ENCODE data around the gene MEIS3.
"Not testable (repeated sequence)": the region's sequence is repeated elsewhere in the genome, so short reads cannot be mapped to it uniquely, and the experiment has no call there.

MEIS3 gene

DNA sequence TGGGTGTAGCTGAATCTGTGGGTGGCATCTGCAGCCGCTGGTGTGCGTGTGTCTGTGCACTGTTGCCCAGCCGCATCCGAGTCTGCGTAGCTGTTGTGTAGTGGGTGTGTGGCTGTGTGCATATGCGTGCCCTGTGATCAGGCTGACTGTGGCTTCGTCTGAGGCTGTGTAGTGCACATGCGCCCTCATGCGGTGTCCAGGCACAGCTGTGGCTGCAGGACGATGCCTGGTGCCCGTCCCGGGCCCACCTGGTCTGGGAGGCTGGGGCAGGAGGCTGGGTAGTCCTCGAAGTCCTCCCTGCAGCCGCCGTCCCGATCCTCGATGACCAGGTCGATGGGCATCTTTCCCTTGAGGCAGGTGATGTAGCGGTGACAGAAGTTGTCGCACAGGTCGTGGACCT is 4.9 kb downstream of the MEIS3 start:
- no peak for DNase-seq

DNA sequence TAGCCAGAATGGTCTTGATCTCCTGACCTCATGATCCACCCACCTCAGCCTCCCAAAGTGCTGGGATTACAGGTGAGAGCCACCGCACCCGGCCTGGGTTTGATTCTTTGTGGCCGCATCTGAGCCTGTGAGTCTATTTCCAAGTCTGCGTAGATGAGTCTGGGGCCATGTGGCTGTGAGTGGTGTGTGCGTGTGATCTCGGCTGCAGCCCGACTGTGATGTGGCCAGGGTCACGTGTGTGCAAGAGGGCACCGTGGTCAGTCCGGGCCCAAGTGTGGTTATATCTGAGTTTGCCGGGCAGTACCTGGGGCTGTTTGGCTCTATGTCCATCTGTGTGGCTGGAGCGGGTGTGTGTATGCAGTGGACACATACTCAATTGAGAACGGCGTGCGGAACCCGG is 5.4 kb downstream of the MEIS3 start:
- DNase-seq: no peak

DNA sequence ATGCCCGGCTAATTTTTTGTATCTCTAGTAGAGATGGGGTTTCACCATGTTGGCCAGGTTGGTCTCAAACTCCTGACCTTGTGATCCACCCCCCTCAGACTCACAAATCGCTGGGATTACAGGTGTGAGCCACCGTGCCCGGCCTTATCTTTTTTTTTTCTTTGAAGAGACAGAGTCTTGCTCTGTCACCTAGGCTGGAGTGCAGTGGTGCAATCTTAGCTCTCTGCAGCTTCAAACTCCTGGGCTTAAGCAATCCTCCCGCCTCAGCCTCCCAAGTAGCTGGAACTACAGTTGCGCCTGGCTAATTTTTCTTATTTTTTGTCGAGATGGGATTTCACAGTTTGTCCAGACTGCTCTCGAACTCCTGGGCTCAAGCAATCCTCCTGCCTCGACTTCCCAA is 7.6 kb downstream of the MEIS3 start:
- DNase-seq: not testable (repeated sequence)

DNA sequence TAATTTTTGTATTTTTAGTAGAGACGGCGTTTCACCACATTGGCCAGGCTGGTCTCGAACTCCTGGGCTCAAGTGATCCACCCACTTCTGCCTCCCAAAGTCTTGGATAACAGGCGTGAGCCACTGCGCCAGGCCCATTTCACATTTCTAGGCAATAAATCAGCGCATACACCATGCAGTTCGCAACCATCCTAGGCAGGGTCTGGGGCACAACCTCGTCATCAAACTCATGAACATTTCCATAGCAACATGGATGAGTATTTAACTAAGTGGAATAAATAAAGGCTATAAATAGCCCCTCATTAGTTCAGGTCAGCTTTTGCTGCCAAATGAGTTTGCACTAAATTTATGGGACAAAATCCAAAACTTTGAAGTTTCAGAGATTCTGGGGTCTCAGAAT is 8.2 kb downstream of the MEIS3 start:
- DNase-seq: no peak

DNA sequence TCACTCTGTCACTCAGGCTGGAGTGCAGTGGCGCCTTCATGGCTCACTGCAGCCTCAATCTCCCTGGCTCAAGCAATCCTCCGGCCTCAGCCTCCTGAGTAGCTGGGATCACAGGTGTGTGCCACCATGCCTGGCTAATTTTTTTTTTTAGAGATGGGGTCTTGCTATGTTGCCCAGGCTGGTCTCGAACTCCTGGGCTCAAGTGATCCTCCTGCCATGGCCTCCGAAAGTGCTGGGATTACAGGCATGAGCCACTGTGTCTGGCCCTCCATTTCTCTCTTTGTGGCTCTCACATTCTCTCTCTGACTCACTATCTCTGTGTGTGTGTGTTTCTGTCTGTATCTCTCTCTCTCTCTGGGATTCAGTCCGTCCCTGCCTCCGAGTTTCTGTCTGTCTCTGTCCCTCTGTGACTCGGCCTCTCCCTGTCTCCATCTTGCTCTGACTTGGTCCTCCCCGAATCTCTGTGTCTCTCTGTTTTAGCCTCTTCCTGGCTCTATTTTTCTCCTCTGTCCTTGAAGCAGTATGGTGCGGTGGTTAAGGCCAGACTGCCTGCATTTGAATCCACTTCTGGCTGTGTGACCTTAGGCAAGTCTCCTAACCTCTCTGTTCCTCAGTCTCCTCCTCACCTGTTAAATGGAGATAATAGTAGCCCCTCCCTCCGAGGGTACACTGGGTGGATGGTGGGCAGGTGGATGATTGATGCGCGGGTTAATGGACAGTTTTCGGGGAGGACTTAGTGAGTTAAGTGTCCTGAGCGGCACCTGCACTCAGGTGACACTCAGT is 11.0 kb downstream of the MEIS3 start:
- no peak for DNase-seq

DNA sequence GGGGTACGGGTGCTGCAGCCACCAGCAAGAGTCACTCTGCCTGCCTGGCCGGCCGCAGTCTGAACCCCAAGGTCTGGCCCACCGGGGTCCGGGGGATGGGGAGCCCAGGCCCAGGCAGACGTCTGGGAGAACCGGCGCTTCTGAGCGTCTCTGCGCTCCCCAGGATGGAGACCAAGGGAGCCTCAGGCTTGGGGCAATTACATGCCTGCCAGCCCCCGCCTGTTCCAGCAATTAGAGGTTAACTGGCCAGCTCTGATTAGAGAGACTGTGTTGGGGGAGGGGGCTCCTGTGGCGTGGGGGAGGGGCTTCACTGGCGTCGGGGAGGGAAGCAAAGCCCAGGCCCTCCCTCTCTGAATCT is 11.9 kb downstream of the MEIS3 start:
- DNase-seq: no peak

DNA sequence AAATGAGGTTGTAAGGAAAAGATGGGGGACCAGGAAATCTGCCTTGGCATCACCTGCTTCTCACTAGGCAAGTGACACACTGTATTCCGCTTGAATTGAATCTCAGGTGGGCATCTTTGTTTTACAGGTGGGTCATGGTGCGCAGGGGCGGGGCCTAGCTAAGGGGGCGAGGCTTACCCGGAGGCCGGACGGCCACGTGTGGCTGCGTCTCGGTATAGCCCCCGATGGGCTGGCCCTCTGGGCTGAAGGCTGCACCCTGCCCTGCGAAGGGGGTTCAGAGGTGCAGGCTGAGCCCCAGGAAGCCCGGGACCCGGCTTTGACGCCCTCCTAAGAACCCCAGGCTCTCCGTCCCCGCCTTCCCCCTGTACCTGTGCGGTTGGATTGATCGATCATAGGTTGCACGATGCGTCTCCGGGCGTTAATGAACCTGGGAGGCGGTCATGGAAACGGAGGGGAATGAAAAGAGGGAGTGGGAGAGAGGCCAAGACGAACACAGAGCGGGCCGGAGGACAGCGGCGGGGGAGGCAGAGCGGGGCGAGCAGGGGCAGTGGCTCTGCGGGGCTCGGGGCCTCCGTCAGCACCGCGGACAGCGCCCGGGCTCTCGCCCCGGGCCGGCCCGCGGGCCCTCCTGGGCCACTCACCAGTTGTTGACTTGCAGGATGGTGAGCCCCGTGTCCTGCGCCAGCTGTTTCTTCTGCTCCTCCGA is 12.5 kb downstream of the MEIS3 start:
- DNase-seq: no peak

DNA sequence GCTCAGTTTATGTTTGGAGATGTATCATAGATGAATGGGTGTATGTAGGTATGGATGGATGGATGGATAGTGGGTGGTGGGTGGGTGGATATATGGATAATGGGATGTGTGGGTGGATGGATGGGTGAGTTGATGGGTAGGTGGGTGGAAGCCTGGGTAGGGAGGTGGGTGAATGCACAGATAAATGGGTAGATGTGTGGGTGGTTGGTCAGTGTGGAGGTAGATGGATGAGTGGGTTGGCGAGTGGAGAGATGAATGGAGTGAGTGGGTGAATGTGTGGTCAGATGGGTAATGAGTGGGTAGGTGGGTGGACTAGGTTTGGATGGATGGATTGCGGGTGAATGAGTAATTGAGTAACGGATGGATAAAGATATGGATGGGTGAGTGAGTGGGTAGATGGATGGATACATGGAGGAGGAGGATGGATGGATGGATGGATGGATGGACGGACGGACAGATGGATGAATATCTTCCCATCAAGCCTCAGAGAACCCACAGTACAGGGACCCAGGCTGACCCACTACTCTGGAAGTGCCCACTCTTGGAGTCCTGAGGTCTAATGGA is 13.4 kb downstream of the MEIS3 start:
- DNase-seq: no peak

DNA sequence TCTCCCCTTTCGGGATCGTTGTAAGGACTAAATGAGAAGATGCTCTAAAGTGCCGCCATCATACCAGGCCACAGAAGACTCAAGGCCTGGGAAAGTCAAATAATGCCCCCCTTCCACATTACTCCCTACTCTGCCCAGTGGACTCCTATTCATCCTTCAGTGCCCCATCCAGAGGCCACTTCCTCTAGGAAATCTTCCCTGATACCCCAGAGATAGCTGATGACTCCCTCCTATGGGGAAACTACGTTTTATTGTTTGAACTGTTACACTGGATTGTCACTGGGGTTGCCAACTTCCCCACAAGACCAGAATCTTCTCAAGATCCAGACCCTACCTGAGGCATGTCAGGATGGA is 14.2 kb downstream of the MEIS3 start:
- no peak for DNase-seq

DNA sequence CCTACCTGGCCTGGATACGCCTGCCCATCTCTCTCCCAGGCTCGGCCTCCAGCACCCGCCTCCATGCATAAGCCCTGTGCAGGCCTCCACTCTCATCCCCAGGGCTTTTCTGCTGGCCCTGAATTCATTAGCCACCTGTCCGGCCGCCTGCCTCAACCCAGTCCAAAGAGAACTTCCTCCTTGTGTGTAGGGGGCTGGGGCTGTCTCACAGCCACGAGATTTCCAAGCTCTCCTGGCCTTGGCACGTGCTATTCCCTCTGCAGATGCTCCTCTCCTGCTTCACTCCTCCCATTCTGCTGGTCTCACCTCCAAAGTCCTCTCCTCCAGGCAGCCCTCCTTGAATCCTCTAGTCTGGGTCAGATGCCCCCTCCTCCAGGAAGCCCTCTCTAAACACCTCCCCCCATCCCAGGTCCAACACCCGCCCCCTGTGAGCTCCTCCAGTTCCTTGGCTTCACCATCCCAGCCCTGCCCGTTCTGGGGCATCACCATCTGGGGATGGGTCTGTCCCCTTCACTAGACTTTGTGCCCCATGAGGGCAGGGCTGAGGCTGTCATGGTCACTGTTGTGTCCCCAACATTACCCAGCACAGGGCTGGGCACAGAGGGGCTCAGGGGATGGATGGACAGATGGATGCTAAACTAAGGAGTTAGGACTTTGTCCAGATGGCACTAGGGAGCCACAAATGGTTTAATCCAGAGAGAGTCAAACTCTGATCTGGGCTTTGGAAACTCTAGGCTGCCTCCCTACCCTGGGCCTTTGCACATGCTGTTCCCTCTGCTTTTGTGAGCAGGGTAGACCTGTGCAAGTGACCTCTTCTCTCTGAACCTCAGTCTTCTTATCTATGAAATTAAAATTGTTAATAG is 14.8 kb downstream of the MEIS3 start:
- no peak for DNase-seq

DNA sequence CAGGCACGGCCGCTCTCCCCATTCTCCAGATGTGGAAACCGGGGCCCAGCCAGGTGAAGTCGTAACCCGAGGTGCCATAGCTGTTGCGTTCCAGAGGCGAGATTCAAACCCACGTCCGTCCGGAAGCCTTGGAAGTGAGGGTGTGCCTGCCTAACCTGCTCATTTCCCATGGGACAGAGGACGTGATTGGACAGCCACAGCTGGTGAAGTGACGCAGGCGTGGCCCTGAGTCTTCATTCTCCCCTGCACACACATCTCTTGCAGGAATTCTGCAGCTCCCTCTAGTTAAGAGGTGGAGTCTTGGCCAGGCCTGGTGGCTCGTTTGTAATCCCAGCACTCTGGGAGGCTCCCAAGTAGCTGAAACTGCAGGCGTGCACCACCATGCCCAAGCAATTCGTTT is 16.8 kb downstream of the MEIS3 start:
- DNase-seq: no peak

DNA sequence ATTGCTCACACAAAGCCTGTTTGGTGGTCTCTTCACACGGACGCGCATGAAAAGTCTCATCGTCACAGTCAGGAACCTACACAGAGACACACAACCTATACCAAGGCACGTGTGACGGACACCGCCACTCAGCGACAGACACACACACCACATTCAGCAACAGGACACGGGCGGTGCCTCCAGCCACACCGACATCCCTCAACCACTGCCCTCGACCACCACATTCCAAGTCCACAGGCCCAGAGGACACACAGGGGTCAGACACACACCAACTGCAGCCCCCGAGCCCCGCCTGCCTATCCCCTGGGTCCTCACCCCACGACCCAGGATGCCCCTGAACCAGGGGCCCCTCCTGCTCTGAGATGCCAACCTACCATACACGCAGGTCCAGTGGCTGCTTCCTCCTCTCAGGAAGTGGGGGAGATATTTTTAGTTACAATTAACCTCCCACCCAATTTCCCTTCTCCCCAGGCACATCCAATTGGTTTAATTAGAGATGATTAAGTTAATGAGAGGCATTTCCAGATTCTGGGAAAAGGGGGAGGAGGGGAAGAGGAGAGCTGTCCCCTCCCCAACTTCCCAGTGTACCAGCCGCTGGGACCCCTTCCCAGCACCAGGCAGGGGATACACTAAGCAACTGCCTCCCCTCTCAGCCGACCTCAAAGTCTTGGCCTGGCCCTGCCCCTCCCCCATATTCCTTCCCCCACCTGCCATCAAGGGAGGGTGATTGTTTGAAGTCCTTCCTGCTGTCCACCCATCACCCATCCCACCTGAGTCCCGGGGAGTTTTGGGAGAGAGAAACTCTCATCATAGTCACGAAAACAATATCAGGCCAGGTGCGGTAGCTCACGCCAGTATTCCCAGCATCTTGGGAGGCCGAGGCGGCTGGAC is 20.4 kb downstream of the MEIS3 start:
- no peak for DNase-seq

DNA sequence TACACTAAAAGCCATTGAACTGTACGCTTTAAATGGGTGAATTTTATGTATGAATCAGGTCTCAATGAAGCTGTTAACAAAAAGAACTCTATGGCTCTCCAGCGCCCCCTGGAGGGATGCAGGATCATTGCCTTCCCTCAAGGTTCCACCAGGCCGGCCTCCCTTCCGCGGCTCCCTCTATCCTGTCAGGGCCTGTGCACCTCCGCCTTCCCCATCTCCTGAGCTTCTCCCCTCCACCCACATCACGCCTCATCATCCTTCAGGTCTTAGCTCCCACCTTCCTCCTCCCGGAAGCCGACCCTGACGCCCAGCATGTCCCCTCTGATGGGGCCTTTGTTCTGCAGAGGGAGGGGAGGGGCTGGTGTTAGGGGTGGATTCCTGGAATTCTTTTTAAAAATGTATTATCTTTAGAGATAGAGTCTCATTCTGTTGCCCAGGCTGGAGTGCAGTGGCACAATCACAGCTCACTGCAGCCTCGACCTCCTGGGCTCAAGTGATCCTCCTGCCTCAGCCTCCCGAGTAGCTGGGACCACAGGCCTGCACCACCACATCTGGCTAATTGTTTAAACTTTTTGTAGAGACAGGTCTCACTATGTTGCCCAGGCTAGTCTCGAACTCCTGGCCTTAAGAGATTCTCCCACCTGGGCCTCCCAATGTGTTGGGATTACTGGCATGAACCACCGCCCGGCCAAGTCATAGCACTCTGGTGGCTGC is 27.7 kb downstream of the MEIS3 start:
- peak; percentile 64 to 81 (median 72) for DNase-seq

DNA sequence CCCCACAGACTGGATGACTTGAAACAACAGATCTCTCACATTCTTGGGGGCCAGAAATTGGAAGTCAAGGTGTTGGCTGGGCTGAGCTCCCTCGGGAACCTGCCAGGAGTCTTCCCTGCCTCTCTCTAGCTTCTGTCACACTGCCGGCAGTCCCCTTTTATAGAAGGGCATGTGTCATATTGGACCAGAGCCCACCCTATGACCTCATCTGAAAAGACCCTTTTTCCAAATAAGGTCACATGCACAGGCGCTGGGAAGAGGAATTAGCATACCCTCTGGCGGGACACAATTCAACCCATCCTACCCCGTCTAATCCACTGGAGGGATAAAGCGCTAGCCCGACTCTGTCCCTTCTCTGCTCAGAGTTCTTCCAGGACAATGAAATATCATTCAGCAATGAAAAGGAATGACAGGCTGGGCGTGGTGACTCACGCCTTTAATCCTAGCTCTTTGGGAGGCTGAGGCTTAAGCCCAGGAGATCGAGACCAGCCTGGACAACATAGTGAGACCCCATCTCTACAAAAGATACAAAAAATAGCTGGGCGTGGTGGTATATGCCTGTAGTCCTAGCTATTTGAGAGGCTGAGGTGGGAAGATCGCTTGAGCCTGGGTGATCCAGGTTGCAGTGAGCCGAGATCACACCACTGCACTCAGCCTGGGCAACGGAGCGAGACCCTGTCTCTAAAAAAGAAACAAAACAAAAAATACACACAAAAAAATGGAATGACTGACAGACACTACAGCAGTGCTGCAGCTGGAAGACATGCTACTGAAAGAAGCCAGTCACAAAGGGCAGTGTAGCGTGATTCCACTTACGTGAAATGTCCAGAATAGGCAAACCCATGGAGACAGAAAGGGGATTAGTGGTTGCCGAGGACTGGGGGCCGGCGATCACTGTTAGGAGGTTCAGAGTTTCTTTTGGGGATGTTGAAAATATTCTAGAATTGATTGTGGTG is 28.5 kb downstream of the MEIS3 start:
- no peak for DNase-seq

DNA sequence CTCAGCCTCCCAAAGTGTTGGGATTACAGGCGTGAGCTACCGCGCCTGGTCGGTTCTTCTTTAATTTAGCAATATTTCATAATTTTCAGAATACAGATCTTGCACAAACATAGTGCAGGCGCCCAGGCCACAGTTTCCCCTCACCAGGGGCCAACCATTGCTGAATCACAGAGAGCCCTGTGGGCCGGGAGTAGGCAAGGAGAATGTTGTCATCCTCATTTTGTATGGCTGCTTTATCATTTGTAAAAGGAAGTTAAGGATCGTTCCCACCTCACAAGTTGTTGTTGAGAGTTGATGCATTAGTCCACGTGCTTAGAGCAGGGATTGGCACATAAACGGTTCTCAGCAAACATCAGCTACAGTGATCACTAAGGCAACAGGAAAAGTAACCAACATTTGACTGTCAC is 30.2 kb downstream of the MEIS3 start:
- no peak for DNase-seq

DNA sequence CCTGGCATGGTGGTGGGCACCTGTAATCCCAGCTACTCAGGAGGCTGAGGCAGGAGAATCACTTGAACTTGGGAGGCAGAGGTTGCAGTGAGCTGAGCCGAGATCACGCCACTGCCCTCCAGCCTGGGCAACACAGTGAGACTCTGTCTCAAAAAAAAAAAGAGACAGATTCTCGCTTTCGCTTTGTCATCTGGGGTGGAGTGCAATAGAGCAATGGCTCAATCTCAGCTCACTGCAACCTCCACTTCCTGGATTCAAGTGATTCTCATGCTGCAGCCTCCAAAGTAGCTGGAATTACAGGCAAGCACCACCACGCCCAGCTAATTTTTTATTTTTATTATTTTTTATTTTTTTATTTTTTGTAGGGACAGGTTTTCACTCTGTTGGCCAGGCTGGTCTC is 30.6 kb downstream of the MEIS3 start:
- not testable (repeated sequence) for DNase-seq

DNA sequence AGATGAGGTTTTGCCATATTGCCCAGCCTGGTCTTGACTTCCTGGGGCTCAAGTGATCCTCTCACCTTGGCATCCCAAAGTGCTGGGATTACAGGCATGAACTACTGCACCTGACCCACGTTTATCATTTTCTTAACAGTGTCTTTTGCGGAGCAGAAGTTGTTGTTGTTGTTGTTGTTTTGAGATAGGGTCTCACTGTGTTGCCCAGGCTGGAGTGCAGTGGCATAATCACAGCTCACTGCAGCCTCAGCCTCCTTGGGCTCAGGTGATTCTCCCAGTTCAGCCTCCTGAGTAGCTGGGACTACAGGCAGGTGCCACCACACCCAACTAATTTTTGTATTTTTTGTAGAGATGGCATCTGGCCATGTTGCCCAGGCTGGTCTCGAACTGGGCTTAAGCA is 31.7 kb downstream of the MEIS3 start:
- DNase-seq: not testable (repeated sequence)

DNA sequence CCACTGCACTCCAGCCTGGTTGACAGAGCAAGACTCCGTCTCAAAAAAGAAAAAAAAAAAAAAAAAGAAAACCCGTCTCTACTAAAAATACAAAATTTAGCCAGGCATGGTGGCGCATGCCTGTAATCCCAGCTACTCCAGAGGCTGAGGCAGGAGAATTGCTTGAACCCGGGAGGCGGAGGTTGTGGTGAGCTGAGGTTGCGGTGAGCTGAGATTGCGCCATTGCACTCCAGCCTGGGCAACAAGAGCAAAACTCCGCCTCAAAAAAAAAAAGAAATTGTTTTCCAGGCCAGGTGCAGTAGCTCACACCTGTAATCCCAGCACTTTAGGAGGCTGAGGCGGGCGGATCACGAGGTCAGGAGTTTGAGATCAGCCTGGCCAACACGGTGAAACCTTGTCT is 32.7 kb downstream of the MEIS3 start:
- DNase-seq: not testable (repeated sequence)

DNA sequence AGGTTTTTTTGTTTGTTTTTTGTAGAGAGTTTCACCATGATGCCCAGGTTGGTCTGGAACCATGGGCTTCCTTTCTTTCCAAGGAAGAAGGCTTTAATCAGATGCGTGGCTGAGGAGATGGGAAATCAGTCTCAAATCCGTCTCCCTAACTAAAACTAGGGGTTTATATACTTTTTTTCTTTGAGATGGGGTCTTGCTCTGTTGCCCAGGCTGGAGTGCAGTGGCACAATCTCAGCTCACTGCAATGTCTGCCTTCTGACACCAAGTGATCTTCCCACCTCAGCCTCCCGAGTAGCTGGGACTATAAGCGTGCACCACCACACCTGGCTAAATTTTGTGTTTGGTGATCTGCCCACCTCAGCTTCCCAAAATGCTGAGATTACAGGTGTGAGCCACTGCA is 34.8 kb downstream of the MEIS3 start:
- DNase-seq: not testable (repeated sequence)

DNA sequence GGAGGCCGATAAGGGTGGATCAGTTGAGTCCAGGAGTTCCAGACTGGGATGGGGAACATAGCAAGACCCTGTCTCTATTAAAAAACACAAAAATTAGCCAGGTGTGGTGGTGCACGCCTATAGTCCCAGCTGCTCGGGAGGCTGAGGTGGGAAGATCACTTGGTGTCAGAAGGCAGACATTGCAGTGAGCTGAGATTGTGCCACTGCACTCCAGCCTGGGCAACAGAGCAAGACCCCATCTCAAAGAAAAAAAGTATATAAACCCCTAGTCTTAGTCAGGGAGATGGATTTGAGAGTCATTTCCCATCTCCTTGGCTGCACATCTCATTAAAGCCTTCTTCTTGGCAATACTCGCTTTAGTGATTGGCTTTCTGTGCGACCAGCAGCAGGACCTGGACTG is 35.4 kb downstream of the MEIS3 start:
- DNase-seq: not testable (repeated sequence)

Data from activated CD4-positive, CD25-positive, alpha-beta regulatory T cell (primary cell).